Subcutaneous adipose tissue (tissue), 4 donors: ENCODE results near the gene MANSC4. TPM values are rescaled to one million over a fixed set of nuclear protein-coding genes. Genes with fewer than 3 reads are reported as not detected.

Experiments used
- total RNA-seq, 4 donors: library from RNA; depleted of rRNA; stranded (reverse); fragments of >200 nt; gene quantifications; one replicate each; pipeline ENCODE4 v1.1.0, GENCODE V29; 2016
- TF ChIP-seq, protein P1 (sequence below): fragments of 450-650 bp; IDR thresholded peaks from one replicate; pipeline ENCODE4 v1.5.1; 2016; ENCODE audit warnings: low read depth, mild to moderate bottlenecking, control low read depth, antibody characterized with exemption, moderate library complexity

The MANSC4 gene
- total RNA-seq, 4 donors from 2014 or later: 0.85 TPM; not detected in 3

DNA sequence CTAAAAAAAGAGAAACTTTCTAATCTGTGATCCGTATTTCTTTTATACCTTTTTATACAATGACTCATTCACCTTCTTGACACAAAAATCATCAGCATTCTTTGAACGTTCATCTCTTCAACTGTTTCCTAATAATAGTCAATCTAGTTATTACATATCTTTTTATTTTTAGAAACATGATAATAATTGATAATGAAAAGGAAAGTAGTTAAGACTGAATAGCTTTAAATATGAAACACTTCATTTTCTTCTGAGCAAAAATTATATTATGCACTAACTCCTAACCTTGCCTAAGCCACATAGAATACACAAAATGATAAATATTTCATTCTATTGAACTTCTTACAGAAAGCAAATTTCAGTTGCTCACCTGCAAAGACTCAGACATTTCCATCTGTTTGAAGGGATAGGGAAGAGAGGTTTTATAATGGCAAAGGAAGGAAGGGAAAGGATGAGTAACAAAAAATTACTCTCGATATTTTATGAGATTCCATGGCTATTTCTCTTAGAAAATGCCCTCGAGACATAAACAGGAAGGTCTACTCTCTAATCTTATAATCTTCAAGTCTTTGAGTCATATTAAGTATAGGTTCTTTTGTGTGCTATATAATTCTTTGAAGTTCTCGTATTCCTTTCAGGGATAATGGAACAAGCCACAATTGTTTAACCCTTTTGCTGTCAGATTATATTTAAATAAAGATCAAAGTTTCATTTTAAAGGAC, 7.5 kb downstream of the MANSC4 start:
- TF ChIP-seq, protein P1, sequence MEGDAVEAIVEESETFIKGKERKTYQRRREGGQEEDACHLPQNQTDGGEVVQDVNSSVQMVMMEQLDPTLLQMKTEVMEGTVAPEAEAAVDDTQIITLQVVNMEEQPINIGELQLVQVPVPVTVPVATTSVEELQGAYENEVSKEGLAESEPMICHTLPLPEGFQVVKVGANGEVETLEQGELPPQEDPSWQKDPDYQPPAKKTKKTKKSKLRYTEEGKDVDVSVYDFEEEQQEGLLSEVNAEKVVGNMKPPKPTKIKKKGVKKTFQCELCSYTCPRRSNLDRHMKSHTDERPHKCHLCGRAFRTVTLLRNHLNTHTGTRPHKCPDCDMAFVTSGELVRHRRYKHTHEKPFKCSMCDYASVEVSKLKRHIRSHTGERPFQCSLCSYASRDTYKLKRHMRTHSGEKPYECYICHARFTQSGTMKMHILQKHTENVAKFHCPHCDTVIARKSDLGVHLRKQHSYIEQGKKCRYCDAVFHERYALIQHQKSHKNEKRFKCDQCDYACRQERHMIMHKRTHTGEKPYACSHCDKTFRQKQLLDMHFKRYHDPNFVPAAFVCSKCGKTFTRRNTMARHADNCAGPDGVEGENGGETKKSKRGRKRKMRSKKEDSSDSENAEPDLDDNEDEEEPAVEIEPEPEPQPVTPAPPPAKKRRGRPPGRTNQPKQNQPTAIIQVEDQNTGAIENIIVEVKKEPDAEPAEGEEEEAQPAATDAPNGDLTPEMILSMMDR: no peak

- TF ChIP-seq, protein P1: no peak
Observed at GRCh38 chr12:27771481-27772327, 8.3 kb downstream of the MANSC4 start.

DNA sequence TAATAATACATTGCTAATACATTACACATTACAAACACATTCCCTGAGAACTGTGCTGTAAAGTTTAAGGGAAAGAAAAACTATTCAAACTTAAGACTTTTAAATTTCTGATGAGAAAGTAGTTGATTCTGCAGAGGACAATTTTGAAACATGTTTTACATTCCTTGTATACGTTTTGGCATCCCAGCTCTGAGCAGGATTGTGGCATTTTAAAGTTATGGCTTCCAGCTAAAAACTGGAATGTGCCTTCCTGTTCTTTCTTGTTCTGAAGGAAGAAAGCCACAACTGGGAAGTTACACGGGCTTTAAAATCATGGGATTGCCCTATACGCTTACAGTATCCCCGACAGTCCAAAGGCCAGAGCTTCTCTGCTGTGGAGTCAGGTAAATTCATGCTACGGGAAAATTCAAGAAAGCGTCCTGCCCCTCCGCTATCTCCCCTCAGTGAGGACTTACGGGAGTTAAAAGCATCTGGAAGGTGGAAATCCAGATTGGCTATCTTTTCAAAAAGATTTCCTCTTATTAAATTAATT, 10.8 kb downstream of the MANSC4 start:
- TF ChIP-seq, protein P1: no peak

GRCh38 chr12:27766587-27766986, 13.4 kb downstream of the MANSC4 start:
- TF ChIP-seq, protein P1: no peak

DNA sequence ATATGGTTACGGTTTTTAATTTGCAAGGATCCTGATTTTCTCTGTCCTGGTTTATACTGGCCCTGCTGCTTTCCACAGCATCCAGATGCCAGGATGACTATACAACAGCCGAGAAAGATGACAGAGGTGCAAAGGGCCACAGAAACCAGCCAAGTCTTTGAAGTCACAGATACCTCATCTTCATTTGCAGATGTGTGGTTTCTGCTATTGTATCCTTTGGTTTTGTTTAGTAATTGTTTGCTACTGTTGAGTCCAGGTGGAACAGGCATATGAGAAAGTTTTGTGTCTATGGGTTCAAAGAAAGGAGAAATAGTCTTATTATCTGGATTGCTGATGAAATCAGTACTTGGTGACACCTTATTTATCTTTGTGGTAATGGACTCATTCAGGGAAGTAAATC, 17.3 kb downstream of the MANSC4 start:
- TF ChIP-seq, protein P1: no peak

GRCh38 chr12:27756670-27757195, 23.3 kb downstream of the MANSC4 start:
- TF ChIP-seq, protein P1: no peak

- TF ChIP-seq, protein P1: no peak
Observed at GRCh38 chr12:27754795-27755194, 25.2 kb downstream of the MANSC4 start.
